Fibroblast of the conjunctiva (primary cell): ENCODE results near the gene TMEM54.

ENCODE experiments used
- DNase-seq: peaks from one replicate; pipeline ENCODE4 v3.0.0-alpha.2; 2010; ENCODE audit warnings: low read depth

Gene TMEM54

DNA sequence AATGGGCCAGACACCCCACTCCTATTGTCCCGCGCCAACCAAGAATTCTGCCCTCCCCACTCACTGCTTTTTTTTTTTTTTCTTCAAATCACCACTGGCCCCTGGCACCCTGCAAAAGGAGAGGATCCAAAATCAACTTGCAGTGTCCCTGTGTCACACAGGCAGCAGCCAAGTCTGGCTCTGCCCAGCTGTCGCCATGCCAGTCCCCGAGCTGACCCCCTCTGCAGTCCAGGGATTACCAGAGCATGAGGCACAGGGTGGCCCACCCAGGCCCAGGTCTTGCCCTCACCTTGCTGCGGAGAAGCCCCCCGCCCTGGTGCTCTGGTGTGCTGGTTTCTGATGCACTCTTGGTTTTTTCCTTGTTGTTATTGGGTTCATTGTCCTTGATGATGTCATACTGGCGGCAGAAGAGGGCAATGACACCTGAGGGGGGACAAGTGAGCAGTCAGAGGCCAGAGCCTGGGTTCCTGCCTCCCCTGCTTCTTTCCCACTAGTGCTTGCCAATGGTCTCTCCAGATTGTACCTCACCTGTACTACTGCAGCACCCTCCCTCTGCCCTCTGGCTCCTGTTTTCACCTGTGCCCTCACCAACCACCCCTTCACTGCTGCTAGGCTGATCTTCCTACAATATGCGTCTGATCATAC, 36.7 kb downstream of the TMEM54 start:
- DNase-seq = no peak

GRCh38 chr1:32863881-32864245, 37.3 kb downstream of the TMEM54 start:
- no peak for DNase-seq

DNA sequence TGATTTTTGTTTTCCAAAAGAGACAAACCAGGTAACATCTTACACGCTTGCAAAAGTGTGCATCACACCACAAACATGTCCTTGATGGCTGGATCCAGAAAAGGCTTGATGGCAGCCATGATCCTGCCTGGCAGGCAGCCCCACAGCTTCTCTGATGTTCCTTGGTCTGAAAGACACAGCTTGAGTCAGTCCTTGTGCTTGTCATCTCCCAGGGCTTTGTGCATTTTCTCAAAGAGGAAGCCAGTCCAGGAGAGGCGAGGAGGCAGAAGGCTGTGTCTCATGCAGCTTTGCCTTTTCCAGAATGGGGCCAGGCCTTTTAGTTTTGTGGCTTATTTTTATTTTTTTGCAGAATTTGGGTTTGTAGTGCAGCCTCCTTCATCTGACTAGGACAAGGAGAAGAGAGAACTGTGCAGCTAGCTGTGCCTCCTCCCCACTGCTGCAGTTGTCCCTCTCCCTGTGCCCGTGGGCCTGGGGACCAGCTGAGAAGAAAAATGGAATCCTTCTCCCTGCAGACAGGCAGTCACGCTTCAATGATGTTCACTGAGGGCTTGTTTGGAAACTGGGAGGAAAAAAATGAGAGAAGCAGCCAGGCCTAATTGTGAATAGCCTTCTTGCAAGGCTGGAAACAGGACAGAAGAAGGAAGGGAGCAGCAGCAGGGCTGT, 37.8 kb downstream of the TMEM54 start:
- no peak for DNase-seq

DNA sequence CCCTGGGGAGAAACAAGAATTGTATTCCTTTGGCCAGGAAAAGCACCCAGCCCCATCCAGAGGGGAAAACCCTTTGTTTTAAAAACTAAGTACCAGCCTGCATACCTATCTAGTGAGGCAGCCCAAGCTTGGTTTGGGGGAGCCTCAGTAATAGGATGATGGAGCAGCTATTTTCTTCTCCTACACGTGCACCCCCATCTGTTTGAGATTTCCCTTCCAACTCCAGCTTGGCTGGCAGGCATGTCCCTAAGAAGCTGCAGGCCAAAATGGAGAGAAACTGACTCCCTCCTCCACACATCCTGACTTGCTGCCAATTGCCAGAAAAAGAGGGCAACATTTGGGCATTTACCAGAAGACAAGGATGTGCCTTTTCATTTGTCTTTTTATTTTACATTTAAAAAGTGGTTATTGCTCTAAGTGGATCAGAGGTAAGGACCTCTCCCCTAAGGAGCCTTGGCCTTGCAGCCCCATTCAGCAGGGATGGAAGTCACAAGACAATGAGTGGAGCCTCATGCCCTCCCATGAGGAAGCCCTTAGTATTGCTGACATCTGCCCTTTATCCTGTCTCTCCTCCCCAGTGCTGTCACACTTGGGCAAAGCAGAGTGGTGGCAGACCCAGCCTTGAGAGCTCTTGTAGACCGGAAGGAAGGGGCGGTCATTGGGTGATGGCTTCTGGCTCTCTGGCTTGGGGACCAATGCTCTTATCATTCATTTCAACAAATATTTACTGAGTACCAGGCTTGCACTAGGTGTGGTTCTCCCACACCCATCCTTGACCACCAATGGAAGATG, 39.1 kb downstream of the TMEM54 start:
- no peak for DNase-seq

DNA sequence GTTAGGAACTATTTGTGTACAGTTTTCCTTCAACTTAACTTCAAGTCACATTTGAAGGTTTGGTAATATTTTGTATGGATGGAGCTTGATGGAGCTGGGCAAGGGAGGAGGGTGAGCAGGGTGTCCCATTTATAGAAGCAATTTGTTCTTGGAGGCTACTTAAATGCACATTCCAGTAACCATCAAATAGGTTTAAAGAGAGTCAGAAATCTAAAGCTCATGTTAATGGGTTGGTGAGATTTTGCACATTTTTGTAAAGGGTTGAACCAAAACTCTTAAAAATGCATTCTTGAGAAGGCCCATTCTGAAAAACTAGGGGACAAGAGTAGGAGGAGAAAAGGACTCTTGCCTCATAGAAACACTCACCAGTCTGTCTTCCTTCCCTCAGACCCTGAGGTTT, 40.6 kb downstream of the TMEM54 start:
- no peak for DNase-seq

DNA sequence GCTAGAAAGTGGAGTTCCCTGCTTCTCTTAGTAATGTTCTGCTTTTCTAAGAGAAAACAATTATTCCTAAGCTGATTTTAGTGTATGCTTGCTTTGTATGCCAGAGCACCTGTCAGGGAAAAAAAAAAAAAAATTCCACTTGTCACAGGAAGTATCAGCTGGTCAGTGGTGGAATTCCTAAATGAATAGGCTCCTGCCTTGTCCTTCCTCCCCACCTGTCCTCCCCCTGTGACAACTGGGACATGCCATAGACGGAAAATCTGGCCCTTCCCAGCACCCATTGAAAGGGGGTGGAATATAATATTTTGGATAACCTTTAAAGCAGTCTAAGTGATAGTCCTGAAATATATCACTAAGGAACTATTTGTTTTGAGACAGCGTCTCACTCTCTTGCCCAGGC, 41.3 kb downstream of the TMEM54 start:
- no peak for DNase-seq

- DNase-seq = no peak
These were observed 42.4 kb downstream of the TMEM54 start for GRCh38 chr1:32858791-32859190.

GRCh38 chr1:32858136-32858535, 43.1 kb downstream of the TMEM54 start:
- DNase-seq = no peak

DNA sequence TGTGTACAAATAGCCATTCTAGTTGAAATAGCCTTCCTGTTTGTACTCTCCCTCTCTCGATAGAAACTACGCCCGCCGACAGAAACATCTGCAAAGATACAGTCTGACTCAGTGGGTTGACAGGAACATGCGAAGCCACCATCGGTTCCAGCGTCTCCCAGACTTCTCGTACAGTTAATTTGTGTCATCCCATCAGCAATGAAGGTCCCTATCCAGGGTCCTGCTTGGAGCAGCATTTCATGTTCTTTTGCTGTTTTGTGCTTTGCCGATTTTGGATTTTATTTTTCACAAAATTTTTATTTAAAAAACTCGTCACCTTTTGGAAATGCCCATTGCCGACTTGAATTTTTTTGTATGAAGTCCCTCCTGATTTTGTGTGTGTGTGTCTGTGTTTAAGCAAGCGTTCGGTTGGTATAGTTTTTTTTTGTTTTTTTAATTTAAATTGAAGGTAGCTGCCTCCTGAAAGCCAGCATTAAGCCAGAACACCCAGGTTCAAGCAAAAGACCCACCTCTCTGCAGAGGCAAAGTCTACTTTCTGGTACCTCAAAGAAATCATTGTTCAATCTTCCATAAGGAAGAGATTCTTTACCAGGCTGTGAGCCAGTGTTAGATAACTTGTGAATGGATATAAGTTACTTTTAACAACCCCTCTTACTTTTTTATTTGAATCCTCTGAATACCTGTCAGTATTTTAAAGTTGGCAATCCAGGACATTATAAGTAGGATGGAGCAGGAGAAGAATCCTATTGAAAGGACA, 45.1 kb downstream of the TMEM54 start:
- no peak for DNase-seq

GRCh38 chr1:32848354-32849063, 52.7 kb downstream of the TMEM54 start:
- DNase-seq = no peak
